Cerebellar cortex (tissue), 1 donor: ENCODE measurements around the gene KRTAP22-1.

Experiments
- DNase-seq: peaks from one replicate; pipeline ENCODE4 v3.0.0-alpha.2; 2015; ENCODE audit warnings: low spot score

KRTAP22-1 gene

DNA sequence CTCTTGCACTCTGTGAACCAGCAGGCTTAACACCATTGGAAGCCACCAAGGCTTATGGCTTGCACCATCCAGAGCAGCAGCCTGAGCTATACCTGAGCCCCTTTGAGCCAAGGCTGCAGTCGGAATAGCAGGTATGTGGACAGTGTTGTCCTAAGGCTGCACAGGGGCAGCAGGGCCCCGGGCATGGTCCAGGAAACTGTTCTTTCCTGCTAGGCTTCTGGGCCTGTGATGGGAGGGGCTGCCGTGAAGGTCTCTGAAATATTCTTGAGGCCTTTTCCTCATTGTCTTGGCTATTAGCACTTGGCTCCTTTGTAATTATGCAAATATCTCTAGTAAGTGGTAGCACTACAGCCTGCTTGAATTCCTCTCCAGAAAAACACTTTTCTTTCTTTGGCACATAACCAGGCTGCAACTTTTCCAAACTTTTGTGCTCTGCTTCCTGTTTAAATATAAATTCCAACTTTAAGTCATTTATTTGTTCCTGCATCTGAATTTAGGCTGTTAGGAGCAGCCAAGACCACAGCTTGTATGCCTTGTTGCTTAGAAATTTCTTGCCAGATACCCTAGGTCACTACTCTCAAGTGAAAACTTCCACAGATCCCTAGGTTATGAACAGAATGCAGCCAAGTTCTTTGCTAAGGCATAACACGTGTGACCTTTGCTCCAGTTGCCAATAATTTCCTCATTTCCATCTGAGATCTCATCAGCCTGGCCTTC, 24.7 kb downstream of the KRTAP22-1 start:
- DNase-seq, result no peak

DNA sequence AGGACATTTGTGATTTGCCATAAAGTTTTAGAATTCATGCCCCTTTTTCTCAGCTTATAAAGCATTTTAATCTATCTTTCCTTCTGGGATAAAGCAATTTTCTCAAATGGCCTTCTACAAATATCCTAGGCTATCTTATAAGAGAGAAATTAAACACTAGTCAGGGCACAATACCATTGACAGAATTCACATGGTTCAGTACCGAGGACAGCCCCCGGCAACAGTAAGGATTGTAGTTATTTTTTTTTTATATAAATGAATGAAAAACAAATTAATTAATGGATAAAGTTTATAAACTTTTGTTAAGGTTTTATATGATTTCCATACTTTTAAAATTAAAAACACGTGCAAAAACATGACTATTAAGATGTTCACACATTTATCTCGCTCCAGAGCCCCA, 27.2 kb downstream of the KRTAP22-1 start:
- no peak for DNase-seq

- no peak for DNase-seq
Observed at GRCh38 chr21:30629200-30629599, 28.3 kb downstream of the KRTAP22-1 start.

DNA sequence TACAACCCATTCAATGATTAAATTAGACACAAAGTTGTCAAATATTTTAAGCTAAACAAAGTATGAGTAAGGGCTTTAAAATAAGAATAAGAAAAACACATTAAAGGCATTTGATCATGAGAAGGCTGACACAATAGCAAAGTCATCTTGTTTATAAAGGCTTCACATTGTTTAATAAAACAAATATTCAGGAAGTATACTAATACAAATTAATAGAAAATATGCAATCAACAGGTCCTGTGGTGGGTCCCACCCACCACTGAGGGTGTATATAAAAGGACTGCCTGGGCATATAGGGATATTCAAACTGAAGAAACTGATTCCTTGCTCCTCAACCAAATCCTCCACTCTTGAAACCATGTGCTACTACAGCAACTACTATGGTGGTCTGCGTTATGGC, 34.0 kb downstream of the KRTAP22-1 start, which contains the start of gene KRTAP20-2:
TSS of gene KRTAP20-2 (plus strand) at position 301 of the 400 bp plus-strand sequence. CDS start at position 359, 58 bp downstream.
- DNase-seq, result no peak

- no peak for DNase-seq
Observed at GRCh38 chr21:30638686-30639085, 37.8 kb downstream of the KRTAP22-1 start.

DNA sequence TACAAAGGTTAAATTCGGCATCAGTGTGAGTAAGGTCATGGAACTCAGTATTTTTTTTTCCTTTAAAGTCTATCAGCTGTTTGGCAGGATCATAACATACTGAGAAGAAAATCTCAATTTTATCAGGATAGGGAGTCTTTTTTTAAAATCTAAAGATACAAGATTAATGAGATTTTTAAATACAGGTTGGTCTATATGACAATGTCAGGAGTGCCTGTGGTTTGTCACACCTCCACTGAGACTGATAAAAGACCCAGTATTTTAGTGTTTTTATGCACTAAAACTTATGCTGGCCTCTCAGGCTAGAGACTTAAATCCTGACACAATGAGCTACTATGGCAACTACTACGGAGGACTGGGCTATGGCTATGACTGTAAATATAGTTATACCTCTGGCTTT, 41.7 kb downstream of the KRTAP22-1 start, which contains the start of gene KRTAP20-3:
TSS of gene KRTAP20-3 (plus strand) at position 301 of the 400 bp plus-strand sequence.
- no peak for DNase-seq

GRCh38 chr21:30646904-30647414, 46.1 kb downstream of the KRTAP22-1 start:
- no peak for DNase-seq
